ENCODE data around the gene MARCHF9.
"Not testable (repeated sequence)": the region's sequence is repeated elsewhere in the genome, so short reads cannot be mapped to it uniquely, and the experiment has no call there.

MARCHF9 gene

GRCh38 chr12:57771236-57771872 is 16.5 kb downstream of the MARCHF9 start:
- no peak for TF ChIP-seq CTCF (IDR thresholded peaks at IDR 0.05; ENCODE audit: insufficient read depth, missing control alignments)
- FAIRE-seq (no peak), DNase-seq (ENCODE audit: insufficient read length, low spot score) (peak; percentile 70)

- no peak for TF ChIP-seq CTCF (IDR thresholded peaks at IDR 0.05; ENCODE audit: insufficient read depth, missing control alignments)
- no peak for FAIRE-seq
- peak; percentile 84 for DNase-seq (ENCODE audit: insufficient read length, low spot score)
Observed at GRCh38 chr12:57771873-57772428, 17.0 kb downstream of the MARCHF9 start, which contains the start of gene METTL1. TSS of gene METTL1 (minus strand) at chr12:57772105. CDS start at chr12:57772083, 22 bp downstream.

GRCh38 chr12:57772429-57773322 is 17.8 kb downstream of the MARCHF9 start, which contains the start of gene EEF1AKMT3:
TSS of gene EEF1AKMT3 (plus strand) at chr12:57772614. CDS start at chr12:57772725, 111 bp downstream.
- no peak for DNase-seq (ENCODE audit: insufficient read length, low spot score)
- no peak for FAIRE-seq
- no peak for TF ChIP-seq CTCF (IDR thresholded peaks at IDR 0.05; ENCODE audit: insufficient read depth, missing control alignments)

GRCh38 chr12:57774634-57775033 is 19.7 kb downstream of the MARCHF9 start:
- not testable (repeated sequence) for FAIRE-seq; DNase-seq (ENCODE audit: insufficient read length, low spot score)

- DNase-seq (ENCODE audit: insufficient read length, low spot score) (no peak), FAIRE-seq (no peak)
- no peak for TF ChIP-seq CTCF (IDR thresholded peaks at IDR 0.05; ENCODE audit: insufficient read depth, missing control alignments)
Observed at GRCh38 chr12:57775044-57775443, 20.1 kb downstream of the MARCHF9 start.

GRCh38 chr12:57775563-57776246 is 20.8 kb downstream of the MARCHF9 start:
- FAIRE-seq (no peak), DNase-seq (ENCODE audit: insufficient read length, low spot score) (no peak)
- no peak for TF ChIP-seq CTCF (IDR thresholded peaks at IDR 0.05; ENCODE audit: insufficient read depth, missing control alignments)

GRCh38 chr12:57776247-57776587 is 21.3 kb downstream of the MARCHF9 start:
- no peak for DNase-seq (ENCODE audit: insufficient read length, low spot score)
- no peak for TF ChIP-seq CTCF (IDR thresholded peaks at IDR 0.05; ENCODE audit: insufficient read depth, missing control alignments)
- FAIRE-seq = no peak
